Osteoblast (primary cell): ENCODE measurements around the gene SEMA7A. TPM values are rescaled to one million over a fixed set of nuclear protein-coding genes. Genes with fewer than 3 reads are reported as not detected.
"Not testable (repeated sequence)": the region's sequence is repeated elsewhere in the genome, so short reads cannot be mapped to it uniquely, and the experiment has no call there.

ENCODE experiments used
- DNase-seq: peaks from one replicate; pipeline ENCODE4 v3.0.0; 2011; ENCODE audit warnings: low spot score, mixed read lengths; ENCODE audit not compliant: insufficient read length; ENCODE audit errors: missing footprints
- H2AFZ ChIP-seq: 2 replicates; pipeline ENCODE4 v1.6.0; 2011; ENCODE audit warnings: mild to moderate bottlenecking, low read length
- H3K27ac ChIP-seq: 2 replicates; pipeline ENCODE4 v1.5.1; 2011; ENCODE audit warnings: mild to moderate bottlenecking, low read depth, low read length, moderate library complexity
- H3K27me3 ChIP-seq: 2 replicates; pipeline ENCODE4 v1.6.0; 2012; ENCODE audit warnings: mild to moderate bottlenecking, control low read depth, inconsistent platforms, low read length, moderate library complexity; ENCODE audit not compliant: insufficient read depth
- H3K36me3 ChIP-seq: 2 replicates; pipeline ENCODE4 v1.5.1; 2011; ENCODE audit warnings: mild to moderate bottlenecking, low read length, control low read depth, moderate library complexity; ENCODE audit not compliant: insufficient read depth
- H3K4me1 ChIP-seq: 2 replicates; pipeline ENCODE4 v1.5.1; 2011; ENCODE audit warnings: mild to moderate bottlenecking, low read length, control low read depth, moderate library complexity; ENCODE audit not compliant: insufficient read depth
- H3K4me2 ChIP-seq: 2 replicates; pipeline ENCODE4 v1.6.0; 2011; ENCODE audit warnings: mild to moderate bottlenecking, low read length; ENCODE audit not compliant: insufficient read depth
- H3K4me3 ChIP-seq: fragments of 200-600 bp; sonication (generic); 3 replicates; pipeline ENCODE4 v1.5.1; 2012; ENCODE audit warnings: mild to moderate bottlenecking, low read length, inconsistent platforms; ENCODE audit not compliant: insufficient read depth
- H3K79me2 ChIP-seq: 2 replicates; pipeline ENCODE4 v1.6.0; 2012; ENCODE audit warnings: mild to moderate bottlenecking, low read length, control low read depth, inconsistent platforms; ENCODE audit not compliant: insufficient read depth
- H3K9me3 ChIP-seq: 2 replicates; pipeline ENCODE4 v1.5.1; 2011; ENCODE audit warnings: low read depth, low read length, control low read depth
- H4K20me1 ChIP-seq: 2 replicates; pipeline ENCODE4 v1.6.0; 2012; ENCODE audit warnings: mild to moderate bottlenecking, low read length, control low read depth; ENCODE audit not compliant: insufficient read depth
- total RNA-seq: library from RNA; depleted of rRNA; stranded (reverse); fragments of >200 nt; gene quantifications from 2 replicates; pipeline ENCODE4 v1.2.3, GENCODE V29; 2012
- TF ChIP-seq, protein P1 (sequence below): IDR thresholded peaks from 2 replicates; pipeline ENCODE4 v1.5.1; 2011; ENCODE audit warnings: mild to moderate bottlenecking, low read depth, low read length, moderate library complexity; ENCODE audit errors: extremely low read depth

The SEMA7A gene
- total RNA-seq, 1 donor, result 30.4 TPM

DNA sequence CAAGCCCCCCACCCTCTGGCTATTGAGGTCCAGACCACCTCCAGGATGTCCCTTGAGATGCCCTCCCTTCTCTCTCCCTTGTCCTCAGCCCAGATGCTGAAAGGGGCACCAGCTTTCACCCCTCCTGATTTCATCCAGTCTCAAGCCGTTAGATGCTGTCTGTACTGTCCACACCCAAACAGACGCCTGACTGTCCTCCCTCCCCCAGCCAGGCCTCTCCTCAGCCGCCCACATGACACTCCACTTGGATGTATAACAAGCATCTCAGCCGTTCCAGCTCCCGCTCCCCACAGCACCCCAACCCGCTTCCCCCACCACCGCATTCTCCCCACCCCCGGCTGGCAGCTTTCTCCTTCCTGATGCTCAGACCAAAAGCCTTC lies 41.3 kb downstream of the SEMA7A start:
- Histone ChIP-seq H3K4me2 (peak overlapping the region; percentile 16), H3K27me3 (no peaks in the 10 kb centered on the region), H3K4me3 (no peak overlapping the region), H3K9me3 (no peaks in the 10 kb centered on the region), H3K79me2 (no peaks in the 10 kb centered on the region), H2AFZ (peak overlapping the region; percentile 32), H3K27ac (peak overlapping the region; percentile 24), H3K4me1 (peaks cover 42% of the 10 kb centered on the region), H3K36me3 (no peaks in the 10 kb centered on the region), H4K20me1 (no peaks in the 10 kb centered on the region)
- TF ChIP-seq, protein P1, sequence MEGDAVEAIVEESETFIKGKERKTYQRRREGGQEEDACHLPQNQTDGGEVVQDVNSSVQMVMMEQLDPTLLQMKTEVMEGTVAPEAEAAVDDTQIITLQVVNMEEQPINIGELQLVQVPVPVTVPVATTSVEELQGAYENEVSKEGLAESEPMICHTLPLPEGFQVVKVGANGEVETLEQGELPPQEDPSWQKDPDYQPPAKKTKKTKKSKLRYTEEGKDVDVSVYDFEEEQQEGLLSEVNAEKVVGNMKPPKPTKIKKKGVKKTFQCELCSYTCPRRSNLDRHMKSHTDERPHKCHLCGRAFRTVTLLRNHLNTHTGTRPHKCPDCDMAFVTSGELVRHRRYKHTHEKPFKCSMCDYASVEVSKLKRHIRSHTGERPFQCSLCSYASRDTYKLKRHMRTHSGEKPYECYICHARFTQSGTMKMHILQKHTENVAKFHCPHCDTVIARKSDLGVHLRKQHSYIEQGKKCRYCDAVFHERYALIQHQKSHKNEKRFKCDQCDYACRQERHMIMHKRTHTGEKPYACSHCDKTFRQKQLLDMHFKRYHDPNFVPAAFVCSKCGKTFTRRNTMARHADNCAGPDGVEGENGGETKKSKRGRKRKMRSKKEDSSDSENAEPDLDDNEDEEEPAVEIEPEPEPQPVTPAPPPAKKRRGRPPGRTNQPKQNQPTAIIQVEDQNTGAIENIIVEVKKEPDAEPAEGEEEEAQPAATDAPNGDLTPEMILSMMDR, result no peak
- DNase-seq, result peak; percentile 97

DNA sequence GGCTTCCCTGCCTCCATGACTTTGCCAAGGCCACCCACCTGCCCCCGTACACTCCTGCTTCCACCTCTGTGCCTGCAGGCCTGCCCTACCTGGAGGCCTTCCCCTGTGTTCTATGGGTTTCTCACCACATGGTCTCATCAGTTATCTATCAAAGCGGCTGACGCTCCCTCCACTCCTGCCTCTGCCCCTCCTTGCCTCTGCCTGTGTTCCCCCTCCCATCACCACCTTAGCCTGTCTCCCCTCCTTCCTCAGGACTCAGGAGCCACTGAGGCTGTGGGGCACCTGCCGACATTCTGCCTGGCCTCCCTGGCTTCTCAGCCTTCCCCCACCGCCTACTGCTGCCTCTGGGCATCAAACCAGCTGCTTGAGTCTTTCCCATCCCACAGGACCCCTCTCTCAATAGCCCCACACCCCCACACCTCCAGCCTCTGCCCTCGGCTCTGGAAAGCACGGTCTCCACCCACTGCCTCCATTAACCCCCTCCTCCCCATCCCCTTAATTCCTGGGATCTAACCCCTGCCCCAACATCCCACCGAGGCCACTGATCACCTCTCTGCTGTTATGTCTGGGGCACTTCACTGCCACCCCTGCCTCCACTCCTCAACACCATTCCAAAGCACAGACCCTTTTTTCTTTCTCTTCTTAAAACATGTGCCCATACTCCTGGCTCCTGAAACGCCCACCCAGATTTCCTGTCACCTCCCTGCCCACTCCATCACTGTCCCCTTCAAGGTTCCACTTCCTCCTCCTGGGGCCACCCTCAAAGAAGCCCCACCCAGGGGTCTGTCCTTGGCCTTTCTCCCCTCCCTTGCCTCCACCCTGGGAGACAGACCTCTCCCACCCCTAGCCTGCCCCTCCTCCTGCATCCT lies 41.9 kb downstream of the SEMA7A start:
- no peaks in the 10 kb centered on the region for H3K79me2 ChIP-seq
- peak overlapping the region; percentile 16 for H3K4me2 ChIP-seq
- no peak overlapping the region for H3K4me3 ChIP-seq
- H3K4me1 ChIP-seq, result peaks cover 36% of the 10 kb centered on the region
- no peaks in the 10 kb centered on the region for H3K36me3 ChIP-seq
- TF ChIP-seq, protein P1, result no peak
- H3K27me3 ChIP-seq, result no peaks in the 10 kb centered on the region
- peak overlapping the region; percentile 24 for H3K27ac ChIP-seq
- no peaks in the 10 kb centered on the region for H3K9me3 ChIP-seq
- peak overlapping the region; percentile 32 for H2AFZ ChIP-seq
- H4K20me1 ChIP-seq, result no peaks in the 10 kb centered on the region
- DNase-seq, result no peak

DNA sequence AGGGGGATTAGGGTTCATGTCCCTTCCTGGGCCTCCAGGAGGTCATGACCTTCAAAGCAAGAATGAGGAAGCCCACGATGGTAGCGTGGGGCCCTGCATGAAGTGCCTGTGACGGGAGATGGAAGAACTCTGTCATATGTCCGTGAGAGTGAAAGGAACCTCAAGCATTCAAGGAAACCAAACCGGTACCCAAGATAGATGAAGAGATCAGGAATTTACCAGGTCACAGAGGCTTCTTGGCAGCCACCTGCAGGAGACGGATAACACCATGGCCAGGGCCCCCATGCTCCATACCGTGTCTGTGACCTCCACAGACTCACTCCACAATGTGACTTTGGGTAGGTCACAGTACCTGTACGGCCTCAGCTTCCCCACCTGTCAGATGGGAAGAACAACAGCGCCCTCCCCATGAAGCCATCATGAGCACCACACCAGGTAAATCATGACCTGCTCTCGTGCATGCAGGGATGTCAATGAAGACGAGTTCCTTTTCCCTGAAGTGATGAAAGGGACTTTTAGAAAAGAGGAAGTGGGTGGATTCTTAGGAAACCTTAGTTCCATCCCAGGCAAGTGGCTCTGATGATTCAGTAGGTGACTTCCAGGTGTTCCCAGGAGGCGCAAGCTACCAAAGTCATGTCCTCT lies 43.0 kb downstream of the SEMA7A start:
- no peak overlapping the region for H3K4me2 ChIP-seq
- no peak for DNase-seq
- H4K20me1 ChIP-seq, result no peaks in the 10 kb centered on the region
- peaks cover 30% of the 10 kb centered on the region for H3K4me1 ChIP-seq
- H3K79me2 ChIP-seq, result no peaks in the 10 kb centered on the region
- no peak overlapping the region for H3K27ac ChIP-seq
- H3K36me3 ChIP-seq, result no peaks in the 10 kb centered on the region
- no peak overlapping the region for H3K4me3 ChIP-seq
- H3K9me3 ChIP-seq, result no peaks in the 10 kb centered on the region
- H2AFZ ChIP-seq, result no peak overlapping the region
- no peaks in the 10 kb centered on the region for H3K27me3 ChIP-seq
- TF ChIP-seq, protein P1, result no peak

DNA sequence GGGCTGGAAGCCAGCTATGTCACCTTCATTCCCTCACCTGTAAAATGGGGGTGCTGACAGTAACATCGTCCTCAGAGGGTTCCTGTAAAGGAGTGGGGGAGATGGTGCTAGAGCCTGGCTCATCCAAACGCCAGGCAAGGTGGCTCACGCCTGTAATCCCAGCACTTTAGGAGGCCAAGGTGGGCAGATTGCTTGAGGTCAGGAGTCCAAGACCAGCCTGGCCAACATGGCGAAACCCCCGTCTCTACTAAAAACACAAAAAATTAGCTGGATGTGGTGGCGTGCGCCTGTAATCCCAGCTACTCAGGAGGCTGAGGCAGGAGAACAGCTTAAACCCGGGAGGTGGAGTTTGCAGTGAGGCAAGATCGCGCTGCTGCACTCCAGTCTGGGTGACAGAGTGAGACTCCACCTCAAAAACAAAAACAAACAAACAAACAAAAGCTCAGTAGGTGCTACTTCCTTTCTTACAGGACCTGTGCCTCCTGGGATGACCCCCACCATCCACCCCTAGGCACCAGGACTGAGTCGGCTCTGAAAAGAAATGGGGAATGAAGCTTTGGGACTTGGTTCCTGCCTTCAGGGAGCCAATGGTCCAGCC lies 43.6 kb downstream of the SEMA7A start:
- H3K79me2 ChIP-seq, H2AFZ ChIP-seq, H3K27ac ChIP-seq, H3K27me3 ChIP-seq, H3K9me3 ChIP-seq, H4K20me1 ChIP-seq, H3K4me2 ChIP-seq, H3K36me3 ChIP-seq, H3K4me3 ChIP-seq: not testable (repeated sequence)
- peak; percentile 13 for DNase-seq
- peaks cover 26% of the 10 kb centered on the region for H3K4me1 ChIP-seq
